ENCODE measurements around the gene RASGRP3. TPM values are rescaled to one million over a fixed set of nuclear protein-coding genes. Genes with fewer than 3 reads are reported as not detected.
A peak's percentile ranks its signal among the peaks of the same experiment; 100 is the strongest.

The RASGRP3 gene
- total and polyA plus RNA-seq, 2 donors (not counting 1 experiment from before 2014, with no cell fraction given): 0.50 to 6.1 TPM

GRCh38 chr2:33531549-33532059 lies 55.2 kb downstream of the RASGRP3 start:
- no peak for TF ChIP-seq CTCF (conservative IDR thresholded peaks at IDR 0.05 in 1 of 2, IDR thresholded peaks at IDR 0.05 in 1 of 2; ENCODE audit: low read depth in 1 of 2, low read length in 2 of 2)
- no peak for TF ChIP-seq EZH2 (IDR thresholded peaks at IDR 0.05; ENCODE audit: low read length, missing control alignments)
- no peaks in the 10 kb centered on the region for H3K9me3 ChIP-seq (ENCODE audit: control insufficient read depth, insufficient read depth, low read depth, low read length)
- no peak overlapping the region for H3K27ac ChIP-seq (ENCODE audit: insufficient read depth, low read length)
- H3K4me1 ChIP-seq (ENCODE audit: control insufficient read depth, extremely low read depth, insufficient read depth, low read length): peaks cover 13% of the 10 kb centered on the region
- H4K20me1 ChIP-seq (ENCODE audit: control insufficient read depth, extremely low read depth, insufficient read depth, low read length): no peaks in the 10 kb centered on the region
- no peaks in the 10 kb centered on the region for H3K27me3 ChIP-seq (ENCODE audit: control insufficient read depth, insufficient read depth, low read length)
- no peak overlapping the region for H3K9ac ChIP-seq (ENCODE audit: insufficient read depth, low read length)
- peak in 1 of 2 donors; percentile 67 for DNase-seq (ENCODE audit: low read depth in 2 of 2)
- H2AFZ ChIP-seq (ENCODE audit: low read length): peak overlapping the region; percentile 28
- H3K36me3 ChIP-seq (ENCODE audit: control insufficient read depth, insufficient read depth, low read length): no peaks in the 10 kb centered on the region
- no peak overlapping the region for H3K4me3 ChIP-seq (replicated peaks in 1 of 4; ENCODE audit: control extremely low read depth in 1 of 4, insufficient read depth in 1 of 4, low read depth in 3 of 4, low read length in 4 of 4)
- no peaks in the 10 kb centered on the region for H3K79me2 ChIP-seq (ENCODE audit: control insufficient read depth, insufficient read depth, low read length)
- H3K4me2 ChIP-seq (ENCODE audit: extremely low read depth, insufficient read depth, low read length): no peak overlapping the region

GRCh38 chr2:33532146-33532545 lies 55.7 kb downstream of the RASGRP3 start:
- no peak overlapping the region for H3K4me2 ChIP-seq (ENCODE audit: extremely low read depth, insufficient read depth, low read length)

GRCh38 chr2:33532966-33533365 lies 56.5 kb downstream of the RASGRP3 start:
- Histone ChIP-seq H3K79me2 (ENCODE audit: control insufficient read depth, insufficient read depth, low read length) (no peaks in the 10 kb centered on the region), H2AFZ (ENCODE audit: low read length) (no peak overlapping the region), H3K4me3 (replicated peaks in 1 of 4; ENCODE audit: control extremely low read depth in 1 of 4, insufficient read depth in 1 of 4, low read depth in 3 of 4, low read length in 4 of 4) (no peak overlapping the region), H3K9ac (ENCODE audit: insufficient read depth, low read length) (no peak overlapping the region), H3K27me3 (ENCODE audit: control insufficient read depth, insufficient read depth, low read length) (no peaks in the 10 kb centered on the region), H3K9me3 (ENCODE audit: control insufficient read depth, insufficient read depth, low read depth, low read length) (no peaks in the 10 kb centered on the region), H4K20me1 (ENCODE audit: control insufficient read depth, extremely low read depth, insufficient read depth, low read length) (no peaks in the 10 kb centered on the region), H3K4me2 (ENCODE audit: extremely low read depth, insufficient read depth, low read length) (no peak overlapping the region), H3K36me3 (ENCODE audit: control insufficient read depth, insufficient read depth, low read length) (no peaks in the 10 kb centered on the region), H3K4me1 (ENCODE audit: control insufficient read depth, extremely low read depth, insufficient read depth, low read length) (peaks cover 13% of the 10 kb centered on the region), H3K27ac (ENCODE audit: insufficient read depth, low read length) (no peak overlapping the region)
- no peak for DNase-seq (ENCODE audit: low read depth in 2 of 2)
- no peak for TF ChIP-seq EZH2 (IDR thresholded peaks at IDR 0.05; ENCODE audit: low read length, missing control alignments)
- TF ChIP-seq CTCF (conservative IDR thresholded peaks at IDR 0.05 in 1 of 2, IDR thresholded peaks at IDR 0.05 in 1 of 2; ENCODE audit: low read depth in 1 of 2, low read length in 2 of 2): no peak

More at GRCh38 chr2:33532146-33532545, 55.7 kb downstream of the RASGRP3 start:
- Histone ChIP-seq H3K9me3 (ENCODE audit: control insufficient read depth, insufficient read depth, low read depth, low read length) (no peaks in the 10 kb centered on the region), H3K9ac (ENCODE audit: insufficient read depth, low read length) (no peak overlapping the region), H3K4me1 (ENCODE audit: control insufficient read depth, extremely low read depth, insufficient read depth, low read length) (peaks cover 13% of the 10 kb centered on the region), H3K27me3 (ENCODE audit: control insufficient read depth, insufficient read depth, low read length) (no peaks in the 10 kb centered on the region), H3K4me3 (replicated peaks in 1 of 4; ENCODE audit: control extremely low read depth in 1 of 4, insufficient read depth in 1 of 4, low read depth in 3 of 4, low read length in 4 of 4) (no peak overlapping the region), H2AFZ (ENCODE audit: low read length) (peak overlapping the region; percentile 28), H4K20me1 (ENCODE audit: control insufficient read depth, extremely low read depth, insufficient read depth, low read length) (no peaks in the 10 kb centered on the region), H3K27ac (ENCODE audit: insufficient read depth, low read length) (no peak overlapping the region), H3K79me2 (ENCODE audit: control insufficient read depth, insufficient read depth, low read length) (no peaks in the 10 kb centered on the region), H3K36me3 (ENCODE audit: control insufficient read depth, insufficient read depth, low read length) (no peaks in the 10 kb centered on the region)
- no peak for TF ChIP-seq EZH2 (IDR thresholded peaks at IDR 0.05; ENCODE audit: low read length, missing control alignments)
- TF ChIP-seq CTCF (conservative IDR thresholded peaks at IDR 0.05 in 1 of 2, IDR thresholded peaks at IDR 0.05 in 1 of 2; ENCODE audit: low read depth in 1 of 2, low read length in 2 of 2): no peak
- DNase-seq (ENCODE audit: low read depth in 2 of 2): no peak

Data from fibroblast of lung (primary cell).